H1 (cell line): ENCODE results near the gene SLC44A5. TPM values are rescaled to one million over a fixed set of nuclear protein-coding genes. Genes with fewer than 3 reads are reported as not detected.

Experiments used
- CTCF ChIA-PET: fragments of 300-600 bp; sonication (Branson Sonifier 250); formaldehyde crosslinking; loops from one replicate; lab custom pipeline; 2021; ENCODE audit not compliant: partially characterized antibody; lab: Charles Lee
- POLR2A ChIA-PET: fragments of 300-600 bp; sonication (Branson Sonifier 250); formaldehyde crosslinking; loops from one replicate; lab custom pipeline; 2021; ENCODE audit warnings: inconsistent platforms; ENCODE audit not compliant: partially characterized antibody; lab: Charles Lee
- DNase-seq, 2 experiments: peaks; one replicate each; pipeline versions ENCODE4 v3.0.0 to v3.0.0-alpha.2; 2010 to 2022; ENCODE audit warnings: low spot score in 2 of 2, low read depth in 1 of 2, mixed read lengths in 1 of 2
- FAIRE-seq: peaks from 2 replicates; lab custom pipeline; 2011; peaks lifted over from hg19 to GRCh38; lab: Jason Lieb, UNC
- H2AFZ ChIP-seq: 2 replicates; pipeline ENCODE4 v1.8.1; 2012; ENCODE audit warnings: low read length, inconsistent platforms
- H2AK5ac ChIP-seq: 2 replicates; pipeline ENCODE4 v1.6.1; 2013; ENCODE audit warnings: low read depth, low read length
- H2BK120ac ChIP-seq: replicated peaks from 2 replicates; pipeline ENCODE3; 2013; ENCODE audit warnings: low read depth, low read length, inconsistent platforms
- H2BK12ac ChIP-seq: 2 replicates; pipeline ENCODE4 v1.6.1; 2013; ENCODE audit warnings: low read depth, low read length
- H2BK15ac ChIP-seq: 2 replicates; pipeline ENCODE4 v1.6.1; 2013; ENCODE audit warnings: low read length
- H2BK20ac ChIP-seq: 2 replicates; pipeline ENCODE4 v1.6.1; 2013; ENCODE audit warnings: low read length
- H2BK5ac ChIP-seq: 2 replicates; pipeline ENCODE4 v1.6.1; 2013; ENCODE audit warnings: low read depth, low read length
- H3K14ac ChIP-seq: 2 replicates; pipeline ENCODE4 v1.6.1; 2013; ENCODE audit warnings: inconsistent platforms; ENCODE audit not compliant: insufficient read length
- H3K18ac ChIP-seq: 2 replicates; pipeline ENCODE4 v1.6.1; 2013; ENCODE audit warnings: low read length; ENCODE audit errors: extremely low read depth
- H3K23ac ChIP-seq: 2 replicates; pipeline ENCODE4 v1.6.1; 2013; ENCODE audit warnings: inconsistent platforms; ENCODE audit not compliant: insufficient read length
- H3K23me2 ChIP-seq: 2 replicates; pipeline ENCODE4 v1.6.1; 2013; ENCODE audit warnings: low read depth, low read length
- H3K27ac ChIP-seq: 2 replicates; pipeline ENCODE4 v1.6.1; 2011; ENCODE audit warnings: low read depth, low read length, inconsistent platforms
- H3K27me3 ChIP-seq, 4 experiments: replicated peaks in 1 of 4; 1 replicate in 1 of 4; 2 replicates in 3 of 4; pipeline versions ENCODE4 v1.6.1 to v1.8.1; 2011 to 2013; ENCODE audit warnings: low read length in 3 of 4, mild to moderate bottlenecking in 3 of 4, inconsistent platforms in 2 of 4, mixed read lengths in 2 of 4, moderate library complexity in 1 of 4; ENCODE audit not compliant: control insufficient read depth in 3 of 4, insufficient read depth in 3 of 4; ENCODE audit errors: extremely low read depth in 1 of 4
- H3K36me3 ChIP-seq, 4 experiments: 2 replicates each; pipeline versions ENCODE4 v1.6.1 to v1.8.1; 2011 to 2013; ENCODE audit warnings: mild to moderate bottlenecking in 4 of 4, low read length in 3 of 4, moderate library complexity in 2 of 4, control low read depth in 1 of 4, inconsistent platforms in 1 of 4; ENCODE audit not compliant: insufficient read depth in 4 of 4, control insufficient read depth in 2 of 4
- H3K4ac ChIP-seq: replicated peaks from 2 replicates; pipeline ENCODE3; 2013; ENCODE audit warnings: low read length, low read depth, mixed read lengths, inconsistent platforms; ENCODE audit not compliant: insufficient read length
- H3K4me1 ChIP-seq, 4 experiments: replicated peaks in 1 of 4; 1 replicate in 1 of 4; 2 replicates in 3 of 4; pipeline versions ENCODE4 v1.6.1 to v1.8.1; 2011 to 2013; ENCODE audit warnings: low read length in 3 of 4, inconsistent platforms in 2 of 4, mixed read lengths in 1 of 4; ENCODE audit not compliant: insufficient read depth in 4 of 4, control insufficient read depth in 3 of 4
- H3K4me2 ChIP-seq, 2 experiments: 2 replicates each; pipeline versions ENCODE4 v1.6.1 to v1.8.1; 2011 to 2013; ENCODE audit warnings: low read depth in 2 of 2, low read length in 2 of 2, control low read depth in 1 of 2, inconsistent platforms in 1 of 2, mild to moderate bottlenecking in 1 of 2; ENCODE audit not compliant: insufficient read depth in 1 of 2
- H3K4me3 ChIP-seq, 4 experiments: fragments of 200-600, 300-600 bp in 1 of 4; sonication (generic), shearing (Covaris generic), sonication (Bioruptor Twin) in 1 of 4; 2 replicates each; pipeline versions ENCODE4 v1.5.1 to v1.8.1; 2011 to 2016; ENCODE audit warnings: low read length in 4 of 4, low read depth in 3 of 4, control low read depth in 2 of 4, inconsistent platforms in 2 of 4, mild to moderate bottlenecking in 2 of 4, mixed read lengths in 1 of 4, moderate library complexity in 1 of 4; ENCODE audit not compliant: insufficient read depth in 2 of 4; ENCODE audit errors: extremely low read depth in 1 of 4
- H3K56ac ChIP-seq: replicated peaks from 2 replicates; pipeline ENCODE3; 2013; ENCODE audit warnings: low read depth, mild to moderate bottlenecking, mixed read lengths, low read length, inconsistent platforms; ENCODE audit not compliant: insufficient read length
- H3K79me1 ChIP-seq: 2 replicates; pipeline ENCODE4 v1.6.1; 2013; ENCODE audit warnings: low read depth, low read length, control low read depth
- H3K79me2 ChIP-seq, 2 experiments: 2 replicates each; pipeline versions ENCODE4 v1.6.1 to v1.8.1; 2012 to 2013; ENCODE audit warnings: low read length in 2 of 2, mild to moderate bottlenecking in 2 of 2, inconsistent platforms in 1 of 2; ENCODE audit not compliant: insufficient read depth in 2 of 2, control insufficient read depth in 1 of 2
- H3K9ac ChIP-seq, 4 experiments: replicated peaks in 1 of 4; 1 replicate in 1 of 4; 2 replicates in 3 of 4; pipeline versions ENCODE4 v1.6.1 to v1.8.1; 2011 to 2013; ENCODE audit warnings: low read depth in 3 of 4, low read length in 3 of 4, control low read depth in 2 of 4, mild to moderate bottlenecking in 2 of 4, moderate library complexity in 2 of 4, inconsistent platforms in 1 of 4; ENCODE audit errors: extremely low read depth in 1 of 4
- H3K9me3 ChIP-seq, 2 experiments: 2 replicates each; pipeline versions ENCODE4 v1.6.1 to v1.8.1; 2012 to 2013; ENCODE audit warnings: mild to moderate bottlenecking in 2 of 2, moderate library complexity in 2 of 2, control low read depth in 1 of 2, inconsistent platforms in 1 of 2, low read depth in 1 of 2, low read length in 1 of 2, mixed read lengths in 1 of 2; ENCODE audit not compliant: insufficient read depth in 2 of 2
- H4K20me1 ChIP-seq, 2 experiments: replicated peaks in 1 of 2; 2 replicates each; pipeline versions ENCODE3 to v1.8.1; 2011 to 2013; ENCODE audit warnings: inconsistent platforms in 2 of 2, low read length in 2 of 2, mild to moderate bottlenecking in 1 of 2; ENCODE audit not compliant: insufficient read depth in 2 of 2, control insufficient read depth in 1 of 2
- H4K5ac ChIP-seq: 2 replicates; pipeline ENCODE4 v1.6.1; 2013; ENCODE audit warnings: low read length, low read depth, mixed read lengths, inconsistent platforms; ENCODE audit not compliant: insufficient read length
- H4K8ac ChIP-seq: 2 replicates; pipeline ENCODE4 v1.8.0; 2013; ENCODE audit warnings: mild to moderate bottlenecking, moderate library complexity, low read length, inconsistent platforms; ENCODE audit not compliant: insufficient read depth; ENCODE audit errors: extremely low read depth
- H4K91ac ChIP-seq: replicated peaks from 2 replicates; pipeline ENCODE3; 2013; ENCODE audit warnings: low read length, mixed read lengths, inconsistent platforms; ENCODE audit not compliant: insufficient read length
- ATF3 ChIP-seq: IDR thresholded peaks from 2 replicates; pipeline ENCODE4 v1.6.1; 2011; ENCODE audit warnings: low read depth, mild to moderate bottlenecking, low read length; ENCODE audit not compliant: insufficient read depth
- BRCA1 ChIP-seq: IDR thresholded peaks from 2 replicates; pipeline ENCODE4 v1.6.1; 2012; ENCODE audit warnings: low read depth, low read length, improper control_type of control experiment
- EP300 ChIP-seq, 2 experiments: IDR thresholded peaks; 1 replicate in 1 of 2; 2 replicates in 1 of 2; pipeline ENCODE4 v1.6.1; 2011 to 2012; ENCODE audit warnings: low read depth in 2 of 2, low read length in 2 of 2, mild to moderate bottlenecking in 2 of 2, borderline replicate concordance in 1 of 2, inconsistent platforms in 1 of 2, moderate library complexity in 1 of 2
- GTF2F1 ChIP-seq: IDR thresholded peaks from 2 replicates; pipeline ENCODE4 v1.6.1; 2012; ENCODE audit warnings: low read depth, low read length, improper control_type of control experiment, borderline replicate concordance
- HDAC6 ChIP-seq: IDR thresholded peaks from one replicate; pipeline ENCODE4 v1.7.1; 2012; ENCODE audit warnings: low read depth, mild to moderate bottlenecking, inconsistent platforms, low read length, moderate library complexity
- MAFK ChIP-seq: IDR thresholded peaks from 2 replicates; pipeline ENCODE4 v1.6.1; 2012; ENCODE audit warnings: low read depth, mild to moderate bottlenecking, improper control_type of control experiment, low read length
- NANOG ChIP-seq: IDR thresholded peaks from 2 replicates; pipeline ENCODE4 v1.6.1; 2011; ENCODE audit warnings: low read length, low read depth, mild to moderate bottlenecking, inconsistent platforms; ENCODE audit not compliant: insufficient read depth, poor library complexity, severe bottlenecking
- RNF2 ChIP-seq: fragments of 200-900, 300-1000 bp; sonication (generic); IDR thresholded peaks from 2 replicates; pipeline ENCODE4 v1.7.1; 2016; ENCODE audit warnings: borderline replicate concordance, low read depth, mild to moderate bottlenecking, antibody characterized with exemption, low read length; ENCODE audit not compliant: poor library complexity, severe bottlenecking; ENCODE audit errors: missing control alignments
- SAP30 ChIP-seq: fragments of 300-600 bp; sonication (generic); IDR thresholded peaks from 2 replicates; pipeline ENCODE4 v1.7.1; 2012; ENCODE audit warnings: low read length, moderate library complexity, mild to moderate bottlenecking, inconsistent platforms; ENCODE audit not compliant: insufficient read depth, insufficient replicate concordance
- SIRT6 ChIP-seq: IDR thresholded peaks from one replicate; pipeline ENCODE4 v1.7.1; 2012; ENCODE audit warnings: low read length, inconsistent platforms
- TAF7 ChIP-seq: optimal IDR thresholded peaks from 2 replicates; pipeline ENCODE3; 2011; ENCODE audit warnings: low read depth, mild to moderate bottlenecking, inconsistent platforms, low read length, moderate library complexity, borderline replicate concordance
- TBP ChIP-seq: IDR thresholded peaks from 2 replicates; pipeline ENCODE4 v1.6.1; 2011; ENCODE audit warnings: low read depth, low read length, improper control_type of control experiment
- TEAD4 ChIP-seq: IDR thresholded peaks from 2 replicates; pipeline ENCODE4 v1.6.1; 2012; ENCODE audit warnings: low read depth, low read length, inconsistent platforms, mixed read lengths
- YY1 ChIP-seq: IDR thresholded peaks from 2 replicates; pipeline ENCODE4 v1.6.1; 2011; ENCODE audit warnings: low read depth, mild to moderate bottlenecking, low read length
- WGBS, 2 experiments: shearing (Covaris generic) in 1 of 2; methylation state at CpG; one replicate each; pipeline versions ENCODE4 v1.1.6 to v1.1.7; 2013 to 2015; ENCODE audit warnings: low lambda C conversion rate in 2 of 2, mixed read lengths in 2 of 2, inconsistent platforms in 1 of 2, low coverage in 1 of 2, missing lambda C conversion rate in 1 of 2; ENCODE audit not compliant: insufficient replicate concordance in 2 of 2, insufficient coverage in 1 of 2, insufficient read length in 1 of 2; ENCODE audit errors: extremely low coverage in 1 of 2, missing lambda C conversion rate in 1 of 2; 5-methylcytosine and 5-hydroxymethylcytosine counted together
- polyA plus RNA-seq, 7 experiments: library from polyadenylated mRNA; depleted of rRNA in 3 of 7; stranded (reverse) in 5 of 7; unstranded in 2 of 7; fragments of >200 nt in 5 of 7; fragments of 200-250 nt in 2 of 7; gene quantifications; 1 replicate in 5 of 7; 2 replicates in 1 of 7; 4 replicates in 1 of 7; pipeline versions ENCODE4 v1.2.1 to v1.2.3, GENCODE V29; 2011 to 2013; ENCODE audit warnings: missing spikeins in 2 of 7, mixed read lengths in 2 of 7
- total RNA-seq: library from RNA; stranded (reverse); fragmentation: NEBNext Ultra II Directional; extraction: Animal tissue kit (Norgen Biotek cat#: 25700); gene quantifications from 2 replicates; pipeline ENCODE4 v1.2.1, GENCODE V29; 2021

SLC44A5 gene
- total and polyA plus RNA-seq, 2 of the 8 experiments (the other 6 are each of a cell fraction or from before 2014, with no cell fraction given): 1.8 to 3.3 TPM

- H2BK5ac ChIP-seq: no peak overlapping the region
- no peak overlapping the region for H3K4me3 ChIP-seq
- H3K79me1 ChIP-seq: no peaks in the 10 kb centered on the region
- DNase-seq (no peak), FAIRE-seq (no peak)
- no peak overlapping the region for H3K18ac ChIP-seq
- no peak overlapping the region for H4K5ac ChIP-seq
- no peak overlapping the region for H3K23ac ChIP-seq
- no peak overlapping the region for H2BK20ac ChIP-seq
- H3K27ac ChIP-seq: no peak overlapping the region
- no peak overlapping the region for H2BK15ac ChIP-seq
- WGBS, 2 experiments: 83% methylated on average over 1 of the region's 1 CpG; no CpG with 5 or more reads in 1 of the 2 experiments
- ChIA-PET CTCF (no interaction called here), POLR2A (no interaction called here)
- H2AFZ ChIP-seq: no peak overlapping the region
- no peak overlapping the region for H2BK120ac ChIP-seq
- no peak overlapping the region for H4K91ac ChIP-seq
- no peak overlapping the region for H3K14ac ChIP-seq
- no peak overlapping the region for H2BK12ac ChIP-seq
- TF ChIP-seq EP300 (IDR thresholded peaks at IDR 0.05; ENCODE audit: borderline replicate concordance in 1 of 2, low read depth in 2 of 2, low read length in 2 of 2) (no peak), TBP (no peak), SIRT6 (no peak), HDAC6 (no peak), RNF2 (no peak), TEAD4 (no peak), MAFK (no peak), YY1 (no peak), SAP30 (no peak), ATF3 (no peak), NANOG (no peak), GTF2F1 (no peak), BRCA1 (no peak), TAF7 (no peak)
- H3K9ac ChIP-seq: no peak overlapping the region
- H3K4me1 ChIP-seq: no peaks in the 10 kb centered on the region
- H3K27me3 ChIP-seq: no peaks in the 10 kb centered on the region
- no peak overlapping the region for H3K4ac ChIP-seq
- no peak overlapping the region for H4K8ac ChIP-seq
- no peak overlapping the region for H2AK5ac ChIP-seq
- H4K20me1 ChIP-seq: no peaks in the 10 kb centered on the region
- H3K79me2 ChIP-seq: no peaks in the 10 kb centered on the region
- H3K23me2 ChIP-seq: no peaks in the 10 kb centered on the region
- H3K9me3 ChIP-seq: no peaks in the 10 kb centered on the region
- H3K36me3 ChIP-seq: no peaks in the 10 kb centered on the region
- no peak overlapping the region for H3K56ac ChIP-seq
- no peak overlapping the region for H3K4me2 ChIP-seq
Observed at GRCh38 chr1:75444220-75444619, 166.7 kb downstream of the SLC44A5 start.
